GM23338 (cell line): ENCODE measurements around the gene AFF2. TPM values are rescaled to one million over a fixed set of nuclear protein-coding genes. Genes with fewer than 3 reads are reported as not detected.

Experiments used
- ATAC-seq: fragments of 200-7000 bp; cut with Tn5 transposase; 3 replicates; pipeline ENCODE4 v1.9.1; 2020
- DNase-seq: peaks from one replicate; pipeline ENCODE4 v3.0.0-alpha.2; 2015; ENCODE audit warnings: low spot score
- H2AFZ ChIP-seq: fragments of 200-600 bp; sonication (generic); 2 replicates; pipeline ENCODE4 v1.8.0; 2016; ENCODE audit warnings: antibody characterized with exemption, mild to moderate bottlenecking, moderate library complexity
- H3F3A ChIP-seq: fragments of 200-600 bp; sonication (generic); replicated peaks from 2 replicates; pipeline ENCODE4 v1.8.0; 2017; ENCODE audit warnings: antibody characterized with exemption, mixed run types, low read depth
- H3K27ac ChIP-seq: fragments of 200-600 bp; sonication (generic); 2 replicates; pipeline ENCODE4 v1.6.1; 2016; ENCODE audit warnings: low read depth
- H3K27me3 ChIP-seq: fragments of 200-600 bp; sonication (generic); 2 replicates; pipeline ENCODE4 v1.8.0; 2016; ENCODE audit warnings: mild to moderate bottlenecking, mixed run types, moderate library complexity; ENCODE audit not compliant: insufficient read depth
- H3K36me3 ChIP-seq: fragments of 200-600 bp; sonication (generic); 2 replicates; pipeline ENCODE4 v1.8.0; 2016; ENCODE audit warnings: mild to moderate bottlenecking; ENCODE audit not compliant: insufficient read depth
- H3K4me1 ChIP-seq: fragments of 200-600 bp; sonication (generic); 2 replicates; pipeline ENCODE4 v1.8.0; 2016; ENCODE audit warnings: mild to moderate bottlenecking, moderate library complexity; ENCODE audit not compliant: insufficient read depth
- H3K4me2 ChIP-seq: fragments of 200-600 bp; sonication (generic); 2 replicates; pipeline ENCODE4 v1.7.1; 2017; ENCODE audit warnings: mixed run types
- H3K4me3 ChIP-seq: fragments of 200-600 bp; sonication (generic); 2 replicates; pipeline ENCODE4 v1.6.1; 2016; ENCODE audit warnings: mixed run types
- H3K79me2 ChIP-seq: fragments of 200-600 bp; sonication (generic); replicated peaks from 2 replicates; pipeline ENCODE4 v1.8.0; 2017; ENCODE audit warnings: mild to moderate bottlenecking; ENCODE audit not compliant: insufficient read depth
- H3K9me2 ChIP-seq: fragments of 200-600 bp; sonication (generic); 2 replicates; pipeline ENCODE4 v1.8.0; 2017; ENCODE audit not compliant: insufficient read depth
- H4K20me1 ChIP-seq: fragments of 200-600 bp; sonication (generic); replicated peaks from 2 replicates; pipeline ENCODE4 v1.8.0; 2017; ENCODE audit warnings: mild to moderate bottlenecking; ENCODE audit not compliant: insufficient read depth
- H3K27ac Mint-ChIP-seq: 2 replicates; pipeline ENCODE4 v1.8.0; 2020; ENCODE audit warnings: inconsistent platforms, mild to moderate bottlenecking, moderate library complexity, mixed read lengths
- H3K27me3 Mint-ChIP-seq: 3 replicates; pipeline ENCODE4 v1.8.0; 2022; ENCODE audit warnings: low read depth, mild to moderate bottlenecking, moderate library complexity, mixed read lengths, inconsistent platforms; ENCODE audit not compliant: insufficient read depth, poor library complexity
- H3K36me3 Mint-ChIP-seq: 3 replicates; pipeline ENCODE4 v1.8.0; 2021; ENCODE audit warnings: low read depth, mild to moderate bottlenecking, inconsistent platforms, moderate library complexity, mixed read lengths
- H3K4me1 Mint-ChIP-seq: 3 replicates; pipeline ENCODE4 v1.8.0; 2020; ENCODE audit warnings: mild to moderate bottlenecking, inconsistent platforms, mixed read lengths
- H3K4me3 Mint-ChIP-seq: 3 replicates; pipeline ENCODE4 v1.8.0; 2021; ENCODE audit warnings: moderate library complexity, mild to moderate bottlenecking, inconsistent platforms, mixed read lengths
- H3K9me3 Mint-ChIP-seq: 3 replicates; pipeline ENCODE4 v1.8.0; 2020; ENCODE audit warnings: moderate library complexity, mild to moderate bottlenecking, inconsistent platforms, mixed read lengths
- CREB1 ChIP-seq: fragments of 250-450 bp; sonication (Bioruptor Pico); IDR thresholded peaks from 2 replicates; pipeline ENCODE4 v1.5.0; 2020; ENCODE audit warnings: low read depth, mild to moderate bottlenecking, moderate library complexity
- CTCF ChIP-seq, 2 experiments: fragments of 200-600 bp in 1 of 2; sonication (generic) in 1 of 2; conservative IDR thresholded peaks; 2 replicates each; pipeline versions ENCODE4 v1.5.1 to v1.6.1; 2016 to 2017; ENCODE audit warnings: antibody characterized with exemption in 2 of 2, low read depth in 2 of 2, mild to moderate bottlenecking in 2 of 2, moderate library complexity in 1 of 2
- ETS1 ChIP-seq: IDR thresholded peaks from 2 replicates; pipeline ENCODE4 v1.6.1; 2016; ENCODE audit warnings: antibody characterized with exemption
- EZH2 ChIP-seq: fragments of 200-600 bp; sonication (generic); IDR thresholded peaks from one replicate; pipeline ENCODE4 v1.8.0; 2017; ENCODE audit warnings: antibody characterized with exemption, mild to moderate bottlenecking, low read depth; ENCODE audit not compliant: unreplicated experiment
- EZH2phosphoT487 ChIP-seq: fragments of 200-600 bp; sonication (generic); IDR thresholded peaks from one replicate; pipeline ENCODE4 v1.8.1; 2018; ENCODE audit warnings: antibody characterized with exemption; ENCODE audit not compliant: unreplicated experiment
- JUNB ChIP-seq: IDR thresholded peaks from one replicate; pipeline ENCODE4 v1.6.1; 2016; ENCODE audit warnings: antibody characterized with exemption; ENCODE audit not compliant: unreplicated experiment
- NANOG ChIP-seq: IDR thresholded peaks from 2 replicates; pipeline ENCODE4 v1.6.1; 2016; ENCODE audit warnings: antibody characterized with exemption, borderline replicate concordance
- POLR2AphosphoS5 ChIP-seq: IDR thresholded peaks from 2 replicates; pipeline ENCODE4 v1.6.1; 2016; ENCODE audit warnings: antibody characterized with exemption, low read depth
- STAT1 ChIP-seq: IDR thresholded peaks from one replicate; pipeline ENCODE4 v1.6.1; 2016; ENCODE audit warnings: antibody characterized with exemption; ENCODE audit not compliant: unreplicated experiment
- ZNF114 ChIP-seq: fragments of 250-450 bp; sonication (Bioruptor Pico); IDR thresholded peaks from 2 replicates; pipeline ENCODE4 v1.5.0; 2020; ENCODE audit warnings: mild to moderate bottlenecking, moderate library complexity
- ZNF331 ChIP-seq: fragments of 250-450 bp; sonication (Bioruptor Pico); IDR thresholded peaks from 2 replicates; pipeline ENCODE4 v1.5.0; 2020; ENCODE audit warnings: low read depth, mild to moderate bottlenecking, moderate library complexity
- ZNF462 ChIP-seq: fragments of 250-450 bp; sonication (Bioruptor Pico); IDR thresholded peaks from 2 replicates; pipeline ENCODE4 v1.5.0; 2020; ENCODE audit warnings: mild to moderate bottlenecking, moderate library complexity
- polyA plus RNA-seq: library from polyadenylated mRNA; unstranded; fragments of >200 nt; fragmentation: Nextera tagmentation; extraction: Ambion mirVana; gene quantifications from 2 replicates; pipeline ENCODE4 v1.2.1, GENCODE V29; 2016
- total RNA-seq: library from RNA; depleted of rRNA; stranded (reverse); fragments of >200 nt; shearing (Covaris generic); gene quantifications from 2 replicates; pipeline ENCODE4 v1.2.3, GENCODE V29; 2014
- TF ChIP-seq, protein P1 (sequence below): IDR thresholded peaks from one replicate; pipeline ENCODE4 v1.6.1; 2018; ENCODE audit warnings: antibody characterized with exemption; ENCODE audit not compliant: unreplicated experiment

Gene AFF2
- total and polyA plus RNA-seq, 2 experiments from 2014 or later = 1.6 to 5.8 TPM

DNA sequence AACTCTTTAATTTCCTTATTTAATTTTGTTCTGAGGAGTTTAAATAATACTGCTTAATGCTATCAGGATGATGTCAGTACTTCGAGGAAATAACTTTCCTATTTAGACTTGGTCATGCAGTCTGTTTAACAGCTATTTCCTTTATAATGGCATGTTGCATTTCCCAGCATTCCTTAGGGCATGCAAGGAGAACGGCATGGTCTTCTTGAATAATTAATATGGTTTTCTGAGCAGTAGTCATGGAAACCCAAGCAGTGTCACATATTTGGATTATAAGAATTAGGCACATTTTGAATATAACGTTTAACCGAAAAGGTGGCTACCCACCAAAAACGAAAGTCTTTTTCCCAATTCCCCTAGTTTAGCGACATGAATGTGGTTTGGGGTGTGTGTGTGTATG is 76.0 kb downstream of the AFF2 start:
- H4K20me1 ChIP-seq = no peaks in the 10 kb centered on the region
- no peak for ATAC-seq

More for the DNA sequence above, 76.0 kb downstream of the AFF2 start:
- H3K9me2 ChIP-seq = no peaks in the 10 kb centered on the region
- no peaks in the 10 kb centered on the region for H3K9me3 Mint-ChIP-seq
- no peaks in the 10 kb centered on the region for H3K27me3 ChIP-seq
- no peak for DNase-seq
- H3K27ac Mint-ChIP-seq = no peak overlapping the region
- H2AFZ ChIP-seq = no peak overlapping the region
- no peak overlapping the region for H3K4me3 Mint-ChIP-seq
- H3K4me1 Mint-ChIP-seq = no peaks in the 10 kb centered on the region
- no peaks in the 10 kb centered on the region for H3K36me3 ChIP-seq
- no peaks in the 10 kb centered on the region for H3K79me2 ChIP-seq
- TF ChIP-seq, protein P1, sequence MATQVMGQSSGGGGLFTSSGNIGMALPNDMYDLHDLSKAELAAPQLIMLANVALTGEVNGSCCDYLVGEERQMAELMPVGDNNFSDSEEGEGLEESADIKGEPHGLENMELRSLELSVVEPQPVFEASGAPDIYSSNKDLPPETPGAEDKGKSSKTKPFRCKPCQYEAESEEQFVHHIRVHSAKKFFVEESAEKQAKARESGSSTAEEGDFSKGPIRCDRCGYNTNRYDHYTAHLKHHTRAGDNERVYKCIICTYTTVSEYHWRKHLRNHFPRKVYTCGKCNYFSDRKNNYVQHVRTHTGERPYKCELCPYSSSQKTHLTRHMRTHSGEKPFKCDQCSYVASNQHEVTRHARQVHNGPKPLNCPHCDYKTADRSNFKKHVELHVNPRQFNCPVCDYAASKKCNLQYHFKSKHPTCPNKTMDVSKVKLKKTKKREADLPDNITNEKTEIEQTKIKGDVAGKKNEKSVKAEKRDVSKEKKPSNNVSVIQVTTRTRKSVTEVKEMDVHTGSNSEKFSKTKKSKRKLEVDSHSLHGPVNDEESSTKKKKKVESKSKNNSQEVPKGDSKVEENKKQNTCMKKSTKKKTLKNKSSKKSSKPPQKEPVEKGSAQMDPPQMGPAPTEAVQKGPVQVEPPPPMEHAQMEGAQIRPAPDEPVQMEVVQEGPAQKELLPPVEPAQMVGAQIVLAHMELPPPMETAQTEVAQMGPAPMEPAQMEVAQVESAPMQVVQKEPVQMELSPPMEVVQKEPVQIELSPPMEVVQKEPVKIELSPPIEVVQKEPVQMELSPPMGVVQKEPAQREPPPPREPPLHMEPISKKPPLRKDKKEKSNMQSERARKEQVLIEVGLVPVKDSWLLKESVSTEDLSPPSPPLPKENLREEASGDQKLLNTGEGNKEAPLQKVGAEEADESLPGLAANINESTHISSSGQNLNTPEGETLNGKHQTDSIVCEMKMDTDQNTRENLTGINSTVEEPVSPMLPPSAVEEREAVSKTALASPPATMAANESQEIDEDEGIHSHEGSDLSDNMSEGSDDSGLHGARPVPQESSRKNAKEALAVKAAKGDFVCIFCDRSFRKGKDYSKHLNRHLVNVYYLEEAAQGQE = no peak
- TF ChIP-seq ZNF114 (no peak), CTCF (conservative IDR thresholded peaks at IDR 0.05; ENCODE audit: low read depth in 2 of 2) (no peak), EZH2phosphoT487 (no peak), CREB1 (no peak), EZH2 (no peak), NANOG (no peak), ZNF331 (CRISPR knock-in tag) (no peak), ZNF462 (CRISPR knock-in tag) (no peak), POLR2AphosphoS5 (no peak), ETS1 (no peak), STAT1 (no peak), JUNB (no peak)
- H3K4me1 ChIP-seq = no peaks in the 10 kb centered on the region
- H3K36me3 Mint-ChIP-seq = no peaks in the 10 kb centered on the region
- H3K27me3 Mint-ChIP-seq = peaks cover 2% of the 10 kb centered on the region
- H3F3A ChIP-seq = 0 out of 2 replicates have a peak, but pooled peaks cover 2% of the 10 kb centered on the region
- no peak overlapping the region for H3K4me3 ChIP-seq
- H3K27ac ChIP-seq = no peak overlapping the region
- H3K4me2 ChIP-seq = no peak overlapping the region
